ENCODE results near the gene FTCD.
"Not testable (repeated sequence)": the region's sequence is repeated elsewhere in the genome, so short reads cannot be mapped to it uniquely, and the experiment has no call there.

The FTCD gene, protein sequence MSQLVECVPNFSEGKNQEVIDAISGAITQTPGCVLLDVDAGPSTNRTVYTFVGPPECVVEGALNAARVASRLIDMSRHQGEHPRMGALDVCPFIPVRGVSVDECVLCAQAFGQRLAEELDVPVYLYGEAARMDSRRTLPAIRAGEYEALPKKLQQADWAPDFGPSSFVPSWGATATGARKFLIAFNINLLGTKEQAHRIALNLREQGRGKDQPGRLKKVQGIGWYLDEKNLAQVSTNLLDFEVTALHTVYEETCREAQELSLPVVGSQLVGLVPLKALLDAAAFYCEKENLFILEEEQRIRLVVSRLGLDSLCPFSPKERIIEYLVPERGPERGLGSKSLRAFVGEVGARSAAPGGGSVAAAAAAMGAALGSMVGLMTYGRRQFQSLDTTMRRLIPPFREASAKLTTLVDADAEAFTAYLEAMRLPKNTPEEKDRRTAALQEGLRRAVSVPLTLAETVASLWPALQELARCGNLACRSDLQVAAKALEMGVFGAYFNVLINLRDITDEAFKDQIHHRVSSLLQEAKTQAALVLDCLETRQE

DNA sequence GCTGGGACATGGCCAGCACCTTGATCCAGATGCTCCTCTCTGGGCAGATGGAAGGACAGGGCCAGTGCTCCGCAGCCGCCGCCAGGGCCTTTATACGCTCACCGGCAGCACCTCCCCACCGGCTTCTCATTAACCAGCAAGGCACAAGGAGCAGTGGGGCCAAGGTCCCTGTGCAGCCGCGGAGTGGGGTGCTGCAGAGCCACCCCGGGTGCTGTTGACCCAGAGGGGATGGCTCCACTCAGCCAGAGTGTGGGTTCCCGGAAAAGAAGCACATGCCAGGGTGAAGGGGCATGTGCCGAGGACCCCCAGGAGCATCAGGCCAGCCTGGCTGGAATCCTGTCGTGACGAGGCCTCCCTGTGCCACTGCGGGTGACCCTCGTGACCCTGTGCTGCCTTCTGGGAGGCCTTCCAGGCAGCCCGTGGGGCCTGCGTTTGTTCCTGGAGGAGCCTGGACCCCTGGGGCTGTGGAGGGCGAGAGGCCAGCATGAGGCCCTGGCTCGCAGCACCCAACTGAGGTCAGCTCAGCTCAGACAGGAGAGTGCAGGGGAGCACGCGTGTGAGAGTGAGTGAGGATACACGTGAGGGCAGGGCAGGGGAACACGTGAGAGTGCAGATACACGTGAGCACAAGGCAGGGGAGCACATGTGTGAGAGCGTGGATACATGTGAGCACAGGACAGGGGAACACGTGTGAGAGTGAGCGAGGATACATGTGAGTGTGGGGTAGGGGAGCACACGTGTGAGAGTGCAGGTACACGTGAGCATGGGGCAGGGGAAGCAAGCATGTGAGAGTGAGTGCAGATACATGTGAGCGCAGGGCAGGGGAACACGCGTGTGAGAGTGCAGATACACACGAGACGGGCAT is at the start of gene FTCD:
Gene FTCD, minus strand, starts transcription at position 66 of the 864 bp plus-strand sequence. Its CDS starts 56 bp downstream, at position 10.
- no peak for DNase-seq

DNA sequence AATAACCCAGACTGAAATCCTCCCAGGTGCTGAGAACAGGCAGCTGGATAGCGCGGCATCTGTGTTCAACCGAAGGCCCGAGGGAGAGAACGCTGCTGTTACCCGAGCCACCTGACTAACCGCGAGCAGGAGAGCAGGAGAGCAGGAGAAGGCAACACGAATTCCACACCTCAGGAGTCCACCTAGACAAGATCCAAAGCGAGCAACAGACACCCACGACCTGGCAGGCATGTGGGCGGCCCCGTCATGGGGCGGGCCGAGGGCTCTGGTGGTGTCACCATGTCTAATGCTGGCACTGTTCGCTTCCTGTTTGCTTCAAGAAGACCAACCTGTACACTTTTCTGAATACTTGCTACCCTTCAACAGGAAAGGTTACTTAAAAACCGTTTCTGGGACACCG is 49.8 kb upstream of the FTCD start:
- no peak for DNase-seq

DNA sequence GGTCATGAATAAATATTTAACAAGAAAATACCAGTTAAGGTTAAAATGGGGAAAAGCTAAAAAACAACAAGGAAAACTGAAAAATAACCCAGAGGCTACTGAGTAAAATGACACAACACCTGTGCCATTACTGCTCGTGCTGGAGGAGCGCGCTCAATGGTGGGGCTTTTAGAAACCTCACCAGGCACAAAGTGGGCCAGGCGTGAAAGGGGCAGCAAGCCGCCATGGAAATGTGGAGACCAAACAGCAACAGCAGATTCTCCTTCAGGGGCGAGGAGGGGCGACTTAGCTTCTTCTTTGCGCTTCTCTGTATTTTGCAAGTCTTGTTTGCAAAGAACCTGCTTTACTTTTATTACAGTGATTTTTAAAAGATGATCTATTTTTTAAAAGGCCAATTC is 47.8 kb upstream of the FTCD start:
- DNase-seq: no peak

DNA sequence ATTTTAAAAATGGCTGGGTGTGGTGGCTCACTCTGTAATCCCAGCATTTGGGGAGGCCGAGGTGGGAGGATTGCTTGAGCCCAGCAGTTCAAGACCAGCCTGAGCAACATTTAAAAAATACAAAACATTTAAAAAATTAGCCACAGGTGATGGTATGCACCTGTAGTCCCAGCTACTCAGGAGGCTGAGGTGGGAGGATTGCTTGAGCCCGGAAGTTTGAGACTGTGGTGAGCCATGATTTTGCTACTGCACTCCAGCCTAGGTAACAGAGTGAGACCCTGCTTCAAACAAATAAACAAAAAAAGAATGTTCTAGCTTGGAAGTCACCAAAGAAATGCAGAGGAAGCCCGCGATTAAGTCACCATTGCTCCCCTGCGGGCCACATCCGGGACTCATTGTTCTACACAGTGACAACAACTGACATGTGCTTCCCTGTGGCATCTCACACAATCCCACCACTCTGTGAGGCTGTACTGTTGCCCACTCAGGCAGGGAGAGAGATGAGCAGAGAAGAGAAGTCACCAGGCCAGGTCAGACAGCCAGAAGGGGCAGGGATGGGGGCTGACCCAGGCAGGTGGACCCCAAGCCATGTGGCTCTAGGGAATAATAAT is 47.3 kb upstream of the FTCD start:
- DNase-seq: no peak

DNA sequence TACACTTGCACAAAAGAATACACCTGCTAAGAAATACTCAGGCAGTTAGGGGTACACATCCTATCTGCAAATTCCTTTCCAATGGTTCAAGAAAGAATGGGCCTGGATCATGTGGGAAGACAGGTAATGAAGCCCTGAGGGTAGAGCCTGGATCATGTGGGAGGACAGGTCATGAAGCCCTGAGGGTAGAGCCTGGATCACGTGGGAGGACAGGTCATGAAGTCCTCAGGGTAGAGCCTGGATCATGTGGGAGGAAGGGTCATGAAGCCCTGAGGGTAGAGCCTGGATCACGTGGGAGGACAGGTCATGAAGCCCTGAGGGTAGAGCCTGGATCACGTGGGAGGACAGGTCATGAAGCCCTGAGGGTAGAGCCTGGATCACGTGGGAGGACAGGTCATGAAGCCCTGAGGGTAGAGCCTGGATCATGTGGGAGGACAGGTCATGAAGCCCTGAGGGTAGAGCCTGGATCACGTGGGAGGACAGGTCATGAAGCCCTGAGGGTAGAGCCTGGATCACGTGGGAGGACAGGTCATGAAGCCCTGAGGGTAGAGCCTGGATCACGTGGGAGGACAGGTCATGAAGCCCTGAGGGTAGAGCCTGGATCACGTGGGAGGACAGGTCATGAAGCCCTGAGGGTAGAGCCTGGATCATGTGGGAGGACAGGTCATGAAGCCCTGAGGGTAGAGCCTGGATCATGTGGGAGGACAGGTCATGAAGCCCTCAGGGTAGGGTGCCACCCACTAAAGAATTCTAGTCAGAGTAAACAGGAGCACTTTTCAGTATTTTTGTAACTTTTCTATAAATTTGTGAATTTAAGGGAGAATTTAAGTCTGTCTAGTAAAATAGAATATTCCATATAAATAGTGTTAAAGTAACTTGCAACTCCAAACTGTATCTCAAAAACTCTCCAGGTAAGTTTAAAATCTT is 45.8 kb upstream of the FTCD start:
- DNase-seq: not testable (repeated sequence)

DNA sequence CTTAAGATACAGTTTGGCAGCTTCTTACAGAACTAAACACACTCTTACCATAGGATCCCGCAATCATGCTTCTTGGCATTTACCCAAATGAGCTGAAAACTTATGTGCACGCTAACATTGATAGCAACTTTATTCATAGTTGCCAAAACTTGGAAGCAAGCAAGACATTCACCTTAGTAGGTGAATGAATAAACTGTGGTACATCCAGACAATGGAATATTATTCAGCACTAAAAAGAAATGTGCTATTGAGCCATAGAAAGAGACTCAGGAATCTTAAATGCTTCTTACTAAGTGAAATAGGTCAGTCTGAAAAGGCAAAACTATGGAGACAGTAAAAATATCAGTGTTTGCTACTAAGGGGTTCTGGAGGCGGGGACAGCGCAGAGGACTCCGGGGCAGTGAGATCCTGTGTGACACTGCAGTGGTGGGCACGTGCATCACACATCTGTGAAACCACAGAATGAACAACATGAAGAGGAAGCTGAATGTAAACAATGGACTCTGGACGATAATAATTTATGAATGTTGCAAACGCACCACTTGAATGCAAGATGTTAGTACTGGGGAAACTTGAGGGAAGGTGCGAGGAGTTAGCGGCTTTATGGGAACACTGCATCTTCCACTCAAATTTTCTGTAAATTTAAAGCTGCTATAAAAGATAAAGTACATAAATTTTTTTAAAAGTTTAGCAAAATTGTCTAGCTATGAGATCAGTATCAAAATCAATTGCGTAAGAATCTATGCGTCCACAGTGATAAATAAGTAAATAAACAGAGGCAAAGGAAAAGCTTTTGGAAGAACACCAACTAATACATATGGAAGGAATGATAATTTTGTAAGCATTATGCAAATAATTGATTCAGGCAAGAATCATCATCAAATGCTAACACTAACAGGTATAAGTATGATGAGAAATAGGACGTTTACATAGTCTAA is 44.3 kb upstream of the FTCD start:
- DNase-seq: no peak

DNA sequence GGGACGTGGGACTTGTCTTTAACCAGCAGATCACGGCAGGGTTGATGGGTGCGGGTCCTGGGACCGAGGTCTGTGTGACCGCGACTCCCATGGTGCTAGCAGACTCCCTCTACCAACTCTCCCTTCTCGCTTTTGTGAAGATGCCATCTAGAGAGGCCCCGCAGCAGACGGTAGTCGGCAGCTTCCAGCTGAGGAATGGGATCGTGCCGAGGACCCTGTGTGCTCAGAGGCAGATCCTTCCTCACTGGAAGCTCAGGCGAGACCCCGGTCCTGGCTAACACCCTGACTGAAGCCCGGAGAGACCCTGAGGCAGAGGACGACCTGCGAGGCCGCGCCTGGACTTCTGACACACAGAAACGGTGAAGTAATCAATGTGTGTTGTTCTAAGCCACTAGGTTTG is 41.4 kb upstream of the FTCD start:
- DNase-seq: no peak

DNA sequence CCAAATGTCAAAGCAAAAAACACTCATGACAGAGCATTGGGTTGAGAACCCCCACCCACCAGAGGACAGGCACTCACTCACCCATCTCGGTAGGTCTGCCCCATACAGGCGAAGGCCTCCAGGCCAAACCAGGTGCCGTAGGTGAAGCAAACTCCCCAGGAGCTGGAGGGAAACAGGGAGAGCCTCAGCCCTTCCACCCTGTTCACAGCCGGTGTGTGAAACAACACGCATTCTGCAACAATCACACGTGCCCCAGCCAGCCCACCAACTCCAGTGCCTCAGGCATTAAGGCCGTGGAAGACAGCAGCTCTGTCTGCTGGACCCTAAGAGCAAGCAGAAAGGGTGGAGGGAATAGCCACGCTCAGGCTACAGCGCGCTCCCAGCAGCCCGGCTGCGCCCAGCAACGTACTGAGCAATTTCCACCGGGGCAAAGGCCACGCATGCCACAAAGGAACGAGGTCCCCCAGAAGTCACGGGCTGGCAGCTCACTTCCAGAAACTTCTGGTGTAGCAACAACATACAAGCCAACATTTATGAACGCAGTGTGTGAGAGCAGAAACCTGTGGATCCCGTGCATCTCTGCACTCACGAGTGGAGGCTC is 40.3 kb upstream of the FTCD start:
- no peak for DNase-seq

DNA sequence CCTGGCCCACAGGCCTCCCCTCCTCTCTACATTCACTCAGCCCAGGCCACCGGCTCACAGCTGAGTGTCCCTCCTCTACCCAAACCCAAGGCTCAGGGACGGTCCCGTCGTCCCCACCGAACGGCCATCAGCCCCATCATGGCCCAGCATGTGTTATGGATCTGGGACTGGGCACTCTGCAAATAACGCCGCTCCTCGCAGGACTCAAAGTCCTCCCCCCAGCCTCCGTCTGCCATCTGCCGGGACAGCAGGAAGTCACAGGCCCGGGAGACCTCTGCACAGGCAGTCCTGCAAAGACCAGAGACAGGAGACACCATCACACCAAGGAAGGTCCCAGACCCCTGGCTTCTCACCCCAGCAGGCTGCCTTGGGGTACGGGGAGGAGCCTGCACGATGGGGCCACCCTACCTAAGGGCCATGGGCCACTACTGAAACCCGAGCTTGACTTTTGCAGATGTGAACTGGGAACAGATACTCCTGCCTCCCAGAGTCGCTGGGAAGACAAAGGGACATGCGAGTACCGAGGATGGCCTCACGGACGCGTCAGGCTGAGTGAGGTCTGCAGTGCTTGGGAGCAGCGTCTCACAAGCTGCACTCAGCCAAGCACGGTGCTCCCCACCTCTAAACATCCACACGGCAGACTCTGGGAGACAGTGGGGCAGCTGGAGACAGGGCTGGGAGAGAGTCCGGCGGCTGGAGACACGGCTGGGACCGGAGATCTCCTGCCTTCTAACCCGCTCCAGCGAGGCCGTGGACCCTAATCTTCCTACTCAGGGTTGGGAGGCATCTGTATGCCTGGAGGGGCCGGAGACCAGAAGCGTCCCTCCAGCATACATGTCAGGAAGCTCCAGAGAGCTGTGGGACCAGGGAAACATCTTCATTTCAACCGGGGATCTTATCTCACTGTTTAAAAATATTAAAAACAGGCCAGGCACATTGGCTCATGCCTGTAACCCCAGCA is 39.3 kb upstream of the FTCD start:
- no peak for DNase-seq

DNA sequence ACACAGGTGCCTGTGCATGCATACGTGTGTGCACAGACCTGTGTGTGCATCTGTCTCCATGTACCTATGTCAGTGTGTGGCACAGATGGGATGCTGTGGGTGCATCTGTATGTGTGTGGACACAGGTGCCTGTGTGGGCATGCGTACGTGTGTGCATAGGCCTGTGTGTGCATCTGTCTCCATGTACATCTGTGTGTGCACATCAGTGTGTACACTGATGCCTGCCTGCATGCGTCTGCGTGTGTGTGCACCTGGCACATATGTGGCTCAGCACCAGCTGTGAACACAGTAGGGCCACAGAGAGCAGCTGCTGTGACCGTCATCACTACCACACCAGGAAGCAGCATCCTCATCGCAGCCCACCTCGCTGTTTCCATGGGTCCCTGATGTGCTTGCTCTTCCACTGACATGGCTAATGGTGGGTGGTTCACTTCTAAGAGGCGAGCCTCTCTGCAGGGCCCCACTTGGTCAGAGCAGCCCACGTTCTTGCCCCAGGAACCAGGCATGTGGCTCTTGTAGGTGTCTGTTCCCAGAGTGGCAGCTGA is 38.5 kb upstream of the FTCD start:
- DNase-seq: no peak

DNA sequence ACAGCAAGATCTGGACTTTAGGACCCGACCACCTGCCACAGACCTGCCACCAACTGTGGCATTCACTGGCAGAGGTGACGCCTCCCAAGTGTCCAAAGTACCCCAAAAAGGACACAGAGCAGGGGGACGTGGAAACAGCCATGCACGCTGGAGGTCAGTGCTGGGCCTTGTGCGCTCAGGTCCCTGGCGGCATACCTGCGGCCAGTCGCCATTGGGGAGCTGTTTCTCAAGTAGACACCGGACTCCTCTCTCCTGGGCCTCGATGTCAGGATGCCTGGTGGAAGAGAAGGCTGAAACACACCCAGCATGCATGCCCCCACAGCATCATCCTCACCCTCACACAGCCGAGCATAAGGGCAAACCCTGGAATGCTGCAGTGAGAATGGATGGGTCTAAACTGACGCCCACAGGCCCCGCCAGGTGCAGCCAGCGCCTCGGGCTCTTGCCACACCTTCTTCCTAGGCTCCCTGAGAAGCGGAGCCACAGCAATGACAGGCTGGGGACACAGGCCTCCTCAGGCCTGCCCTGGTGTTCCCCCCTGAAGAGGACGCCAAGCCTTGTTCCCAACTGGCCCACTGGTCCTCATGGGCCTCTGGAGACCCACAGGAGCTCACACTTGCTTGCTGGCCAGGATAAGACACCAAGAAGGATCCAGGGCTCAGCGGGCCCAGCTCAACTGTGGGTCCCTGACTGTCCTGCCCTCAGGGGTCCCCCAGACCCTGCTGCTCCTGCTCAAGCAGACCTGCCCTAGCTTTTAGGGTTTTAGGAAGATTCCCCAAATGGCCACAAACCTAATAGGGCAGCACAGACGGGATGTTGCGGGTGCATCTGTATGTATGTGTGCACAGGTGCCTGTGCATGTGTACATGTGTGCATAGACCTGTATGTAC is 36.6 kb upstream of the FTCD start:
- no peak for DNase-seq

DNA sequence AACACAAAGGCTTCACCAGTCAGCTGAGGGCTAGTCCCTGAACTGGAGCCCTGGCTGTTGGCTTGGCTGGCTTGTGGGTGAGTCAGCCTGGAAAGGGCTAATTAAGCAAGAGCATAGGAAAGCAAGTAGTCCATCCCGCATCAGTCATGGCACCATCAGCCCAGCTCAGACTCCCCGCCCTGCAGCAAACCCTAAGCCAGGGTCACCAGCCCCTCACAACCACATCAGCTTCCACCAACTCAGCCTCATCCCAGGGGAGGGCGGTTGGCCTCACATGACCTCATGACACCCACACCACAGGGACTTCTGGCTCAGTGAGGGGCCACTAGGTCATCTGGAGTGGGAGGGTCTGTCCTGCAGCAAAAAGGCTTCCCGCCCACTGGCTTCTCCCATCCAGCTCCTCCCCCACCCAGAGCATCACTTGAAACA is 35.9 kb upstream of the FTCD start:
- DNase-seq: peak; percentile 57

DNA sequence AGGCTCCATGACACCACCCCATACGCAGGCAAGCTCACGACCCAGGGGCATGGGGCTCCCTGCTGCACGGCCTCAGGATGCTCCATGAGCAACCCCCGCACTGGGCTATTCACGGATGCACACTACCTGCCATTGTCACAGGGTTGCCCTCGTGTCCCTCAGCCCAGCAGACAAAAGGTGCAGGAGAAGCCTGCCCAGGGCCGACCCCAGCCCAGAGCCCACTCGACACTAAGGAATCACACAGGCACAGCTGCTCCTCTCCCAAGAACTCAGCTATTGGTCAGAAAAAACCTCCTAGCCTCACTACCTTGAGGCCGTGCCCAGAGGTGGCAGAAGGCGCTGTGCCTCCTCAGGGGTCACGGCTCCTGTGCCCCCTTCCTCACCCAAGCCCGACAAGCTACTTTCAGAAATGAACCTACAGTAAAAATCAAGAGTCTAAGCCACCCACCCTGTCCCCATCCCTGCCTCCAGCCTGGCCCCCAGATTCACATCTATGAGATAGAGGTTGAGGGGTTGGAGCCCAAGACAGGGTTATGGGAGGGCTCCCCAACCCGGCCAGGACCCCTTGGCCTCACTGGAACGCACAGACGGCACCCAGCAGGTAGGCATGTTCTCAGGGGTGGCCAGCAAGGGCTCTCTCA is 35.2 kb upstream of the FTCD start:
- DNase-seq: no peak

DNA sequence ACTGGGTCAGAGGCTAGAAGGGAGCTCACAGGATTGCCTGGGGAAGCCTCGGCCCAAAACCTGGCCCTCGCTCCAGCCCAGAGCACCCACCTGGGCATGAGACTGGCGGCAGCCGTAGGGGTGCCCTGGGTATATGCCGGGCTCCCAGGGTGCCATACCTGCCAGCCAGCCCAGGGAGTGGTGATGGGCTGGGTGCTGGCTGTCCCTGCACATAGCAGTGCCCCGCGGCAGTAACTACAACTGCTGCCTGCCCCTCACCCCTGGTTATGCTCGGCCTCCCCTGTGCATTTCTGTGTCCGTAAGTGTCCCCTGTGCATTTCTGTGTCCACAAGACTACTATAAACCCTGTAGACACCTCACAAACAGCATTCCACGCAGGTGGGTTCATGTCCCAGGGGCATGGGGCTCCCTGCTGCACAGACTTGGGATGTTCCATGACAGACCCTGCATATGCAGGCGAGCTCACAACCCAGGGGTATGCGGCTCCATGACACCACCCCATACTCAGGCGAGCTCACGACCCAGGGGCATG is 34.6 kb upstream of the FTCD start:
- no peak for DNase-seq

DNA sequence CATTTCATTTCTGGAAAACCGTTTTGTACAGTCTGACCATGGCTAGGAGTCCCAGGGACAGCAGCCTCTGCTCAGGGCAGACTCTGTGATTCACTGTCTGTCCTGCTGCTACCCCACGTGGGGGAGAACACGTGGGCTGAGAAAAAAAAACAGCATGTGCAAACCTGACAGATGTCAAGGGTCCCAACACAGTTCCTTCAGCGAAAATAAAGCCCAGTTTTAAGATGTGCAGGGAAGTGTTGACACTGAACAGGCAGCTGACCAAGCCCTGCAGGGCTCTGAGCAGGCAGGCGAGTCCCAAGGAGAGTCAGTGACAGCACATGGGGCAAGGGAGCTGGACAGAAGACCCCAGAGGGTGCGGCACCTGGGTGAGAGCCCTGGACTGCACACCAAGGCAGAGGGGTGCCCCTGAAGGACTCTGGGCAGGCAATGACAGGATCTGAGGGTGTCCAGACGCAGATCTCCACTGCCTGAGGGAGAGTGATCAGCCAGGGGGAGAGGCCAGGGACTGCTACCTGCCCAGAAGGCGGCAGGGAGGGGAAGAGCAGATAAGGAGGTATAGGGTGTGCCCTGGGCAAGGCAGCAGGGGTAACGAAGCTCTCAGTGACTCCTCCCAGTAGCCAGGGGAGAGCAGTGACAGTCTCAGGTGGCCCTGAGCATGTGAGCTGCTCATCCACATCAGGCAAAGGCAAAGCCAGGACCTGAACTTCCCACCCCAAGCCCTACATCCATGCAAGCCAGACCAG is 34.0 kb upstream of the FTCD start:
- DNase-seq: no peak

All from suppressor macrophage treated with lipopolysaccharide for 4 hours (primary cell).